Muscle of back (tissue), 11 donors: ENCODE results near the gene ATF4. TPM values are rescaled to one million over a fixed set of nuclear protein-coding genes. Genes with fewer than 3 reads are reported as not detected.

Source experiments
- DNase-seq, 3 donors: peaks; one replicate each; pipeline versions ENCODE4 v3.0.0 to v3.0.0-alpha.2; 2013
- polyA plus RNA-seq, 10 donors: library from polyadenylated mRNA; unstranded; fragments of 120-200 nt; gene quantifications; one replicate each; pipeline ENCODE4 v1.2.1, GENCODE V29; 2013; ENCODE audit not compliant: insufficient read length in 10 of 10

ATF4 gene
- polyA plus RNA-seq, 10 donors: 307 to 351 (median 325) TPM

DNA sequence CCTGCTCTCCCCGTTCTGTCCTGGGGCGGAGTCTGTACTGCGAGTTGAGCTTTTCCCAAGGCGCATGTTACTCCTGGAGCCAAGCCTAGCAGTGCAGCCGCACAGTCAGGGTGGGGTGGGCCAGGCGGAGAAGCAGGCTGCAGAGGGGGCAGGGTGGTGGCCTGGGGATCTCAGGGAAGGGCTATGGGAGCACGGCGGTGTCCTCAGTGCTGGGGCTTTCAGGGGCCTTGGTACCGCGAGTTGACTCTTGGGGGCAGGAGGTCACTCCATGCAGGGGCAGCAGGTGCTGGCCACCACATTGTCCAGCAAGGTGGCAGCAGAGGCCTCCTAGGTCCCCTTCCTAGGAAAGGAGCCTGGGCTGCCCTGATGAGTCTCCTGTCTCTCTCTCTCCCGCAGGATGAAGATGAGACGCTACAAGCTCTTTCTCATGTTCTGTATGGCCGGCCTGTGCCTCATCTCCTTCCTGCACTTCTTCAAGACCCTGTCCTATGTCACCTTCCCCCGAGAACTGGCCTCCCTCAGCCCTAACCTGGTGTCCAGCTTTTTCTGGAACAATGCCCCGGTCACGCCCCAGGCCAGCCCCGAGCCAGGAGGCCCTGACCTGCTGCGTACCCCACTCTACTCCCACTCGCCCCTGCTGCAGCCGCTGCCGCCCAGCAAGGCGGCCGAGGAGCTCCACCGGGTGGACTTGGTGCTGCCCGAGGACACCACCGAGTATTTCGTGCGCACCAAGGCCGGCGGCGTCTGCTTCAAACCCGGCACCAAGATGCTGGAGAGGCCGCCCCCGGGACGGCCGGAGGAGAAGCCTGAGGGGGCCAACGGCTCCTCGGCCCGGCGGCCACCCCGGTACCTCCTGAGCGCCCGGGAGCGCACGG lies 33.2 kb upstream of the ATF4 start:
- peak in 1 of 3 donors; percentile 54 for DNase-seq

DNA sequence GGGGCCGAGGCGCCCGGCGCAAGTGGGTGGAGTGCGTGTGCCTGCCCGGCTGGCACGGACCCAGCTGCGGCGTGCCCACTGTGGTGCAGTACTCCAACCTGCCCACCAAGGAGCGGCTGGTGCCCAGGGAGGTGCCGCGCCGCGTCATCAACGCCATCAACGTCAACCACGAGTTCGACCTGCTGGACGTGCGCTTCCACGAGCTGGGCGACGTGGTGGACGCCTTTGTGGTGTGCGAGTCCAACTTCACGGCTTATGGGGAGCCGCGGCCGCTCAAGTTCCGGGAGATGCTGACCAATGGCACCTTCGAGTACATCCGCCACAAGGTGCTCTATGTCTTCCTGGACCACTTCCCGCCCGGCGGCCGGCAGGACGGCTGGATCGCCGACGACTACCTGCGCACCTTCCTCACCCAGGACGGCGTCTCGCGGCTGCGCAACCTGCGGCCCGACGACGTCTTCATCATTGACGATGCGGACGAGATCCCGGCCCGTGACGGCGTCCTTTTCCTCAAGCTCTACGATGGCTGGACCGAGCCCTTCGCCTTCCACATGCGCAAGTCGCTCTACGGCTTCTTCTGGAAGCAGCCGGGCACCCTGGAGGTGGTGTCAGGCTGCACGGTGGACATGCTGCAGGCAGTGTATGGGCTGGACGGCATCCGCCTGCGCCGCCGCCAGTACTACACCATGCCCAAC lies 32.4 kb upstream of the ATF4 start:
- no peak for DNase-seq

DNA sequence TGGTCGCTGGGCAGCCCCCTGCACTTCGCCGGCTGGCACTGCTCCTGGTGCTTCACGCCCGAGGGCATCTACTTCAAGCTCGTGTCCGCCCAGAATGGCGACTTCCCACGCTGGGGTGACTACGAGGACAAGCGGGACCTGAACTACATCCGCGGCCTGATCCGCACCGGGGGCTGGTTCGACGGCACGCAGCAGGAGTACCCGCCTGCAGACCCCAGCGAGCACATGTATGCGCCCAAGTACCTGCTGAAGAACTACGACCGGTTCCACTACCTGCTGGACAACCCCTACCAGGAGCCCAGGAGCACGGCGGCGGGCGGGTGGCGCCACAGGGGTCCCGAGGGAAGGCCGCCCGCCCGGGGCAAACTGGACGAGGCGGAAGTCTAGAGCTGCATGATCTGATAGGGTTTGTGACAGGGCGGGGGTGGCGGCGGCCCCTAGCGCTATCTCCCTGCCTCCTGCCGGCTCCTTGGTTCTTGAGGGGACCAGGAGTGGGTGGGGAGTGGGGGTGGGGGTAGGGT lies 31.7 kb upstream of the ATF4 start:
- DNase-seq: no peak

DNA sequence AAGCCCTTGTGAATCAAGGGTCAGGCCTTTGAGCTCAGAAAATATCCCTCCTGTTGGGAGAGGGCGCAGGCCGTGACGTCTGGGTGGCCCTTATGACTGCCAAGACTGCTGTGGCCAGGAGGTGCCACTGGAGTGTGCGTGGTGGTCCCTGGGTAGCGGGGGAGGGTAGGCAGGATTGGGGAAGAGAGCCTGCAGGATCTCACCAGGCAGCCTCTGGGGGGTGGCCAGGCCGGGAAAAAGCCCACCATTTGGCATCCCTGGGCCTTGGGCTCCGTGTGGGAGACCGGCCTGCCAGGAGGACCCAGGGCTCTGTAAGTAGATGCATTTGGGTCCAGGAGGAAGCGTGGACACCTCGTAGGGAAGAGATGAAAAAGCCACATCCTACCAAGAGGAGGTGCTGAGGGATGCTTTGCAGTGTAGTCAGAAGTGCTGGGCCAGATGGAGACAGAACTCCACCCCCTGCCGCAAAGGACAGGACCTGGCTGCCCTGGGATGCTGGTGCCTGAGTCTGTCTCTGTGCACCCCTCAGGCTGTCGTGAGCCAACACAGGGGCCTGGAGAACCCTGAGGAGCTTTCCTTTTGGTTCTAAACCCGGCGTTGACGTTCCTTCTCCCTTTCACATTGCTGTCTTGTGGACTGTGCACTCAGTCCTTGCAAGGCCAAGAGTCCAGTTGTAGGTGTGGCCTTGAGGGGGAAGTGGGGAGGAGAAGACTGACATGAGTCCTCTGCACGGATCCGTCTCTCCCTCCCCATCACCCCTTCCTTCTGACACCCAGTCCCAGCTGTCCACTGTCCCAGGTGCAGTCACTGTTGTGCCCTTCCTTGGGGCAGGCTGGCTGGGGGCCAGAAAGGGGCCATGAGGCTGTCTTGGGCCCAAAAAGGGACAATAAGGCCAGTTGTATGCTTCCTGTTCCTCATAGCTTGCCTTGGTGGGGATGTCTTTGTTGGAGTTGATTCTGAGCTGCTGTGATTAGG lies 31.0 kb upstream of the ATF4 start:
- DNase-seq: no peak

DNA sequence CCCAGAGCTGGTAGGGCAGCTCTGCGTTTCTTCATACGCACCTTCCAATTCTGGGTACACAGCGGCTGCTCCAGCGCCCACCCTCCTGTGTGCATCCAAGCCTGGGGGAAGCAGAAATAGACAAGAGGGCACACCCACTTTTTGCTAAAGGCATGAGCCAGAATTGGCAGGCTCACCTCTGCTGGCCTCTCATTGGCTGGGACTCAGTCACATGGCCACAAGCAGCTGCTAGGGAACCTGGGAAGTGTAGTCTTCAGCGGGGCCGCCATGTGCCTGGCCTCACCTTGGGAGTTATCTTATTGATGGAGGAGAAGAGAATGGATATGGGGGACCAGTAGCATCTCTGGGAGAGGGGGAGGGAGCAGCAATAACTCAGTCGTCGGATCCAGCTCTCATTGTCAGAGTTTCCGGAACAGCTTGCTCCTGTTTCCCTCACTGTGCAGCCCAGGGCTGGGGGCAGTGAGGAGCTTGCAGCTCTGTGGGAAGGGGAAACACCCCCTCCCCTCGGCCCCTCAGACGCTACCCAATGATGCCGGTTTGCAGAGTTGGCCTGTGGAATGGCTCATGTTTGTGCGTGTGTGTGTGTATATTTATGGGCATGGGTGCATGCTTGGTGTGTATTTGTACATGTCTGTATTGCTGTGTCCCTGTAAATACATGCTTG lies 30.1 kb upstream of the ATF4 start:
- peak; percentile 48 to 85 (median 66) for DNase-seq

DNA sequence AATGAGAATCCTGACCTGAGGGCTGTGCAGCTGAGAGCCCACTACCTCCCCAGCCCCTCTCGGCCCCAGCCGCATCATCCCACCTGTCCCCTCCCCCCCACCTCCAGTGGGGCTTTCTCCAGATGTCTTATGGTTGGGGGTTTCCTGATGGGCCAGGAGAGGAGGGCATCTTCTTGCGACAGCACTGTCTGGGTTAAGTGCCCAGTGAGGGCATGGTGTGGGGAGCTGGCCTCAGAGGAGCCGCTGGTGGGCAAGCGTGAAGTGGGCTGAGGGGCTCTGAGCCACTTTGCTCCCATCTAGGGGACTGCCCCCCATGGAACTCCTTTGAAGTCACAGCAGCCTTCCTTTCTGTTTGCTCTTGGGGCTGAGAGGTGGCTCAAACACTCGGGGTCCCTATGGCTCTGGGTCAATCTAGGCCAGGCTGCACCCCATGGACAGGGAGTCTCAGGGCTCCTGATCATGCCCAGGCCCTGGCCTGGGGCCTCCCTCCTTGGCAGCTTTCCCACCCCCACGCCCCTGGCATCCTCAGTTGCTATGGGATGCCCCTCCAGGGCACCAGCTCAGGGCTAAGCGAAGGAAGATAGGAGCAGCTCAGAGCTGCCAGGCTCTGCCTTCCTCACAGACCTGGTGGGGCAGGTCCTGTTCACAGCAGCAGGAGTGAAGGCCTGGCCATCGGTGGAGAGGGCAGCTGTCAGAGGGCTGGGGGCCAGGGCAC lies 29.2 kb upstream of the ATF4 start:
- no peak for DNase-seq

DNA sequence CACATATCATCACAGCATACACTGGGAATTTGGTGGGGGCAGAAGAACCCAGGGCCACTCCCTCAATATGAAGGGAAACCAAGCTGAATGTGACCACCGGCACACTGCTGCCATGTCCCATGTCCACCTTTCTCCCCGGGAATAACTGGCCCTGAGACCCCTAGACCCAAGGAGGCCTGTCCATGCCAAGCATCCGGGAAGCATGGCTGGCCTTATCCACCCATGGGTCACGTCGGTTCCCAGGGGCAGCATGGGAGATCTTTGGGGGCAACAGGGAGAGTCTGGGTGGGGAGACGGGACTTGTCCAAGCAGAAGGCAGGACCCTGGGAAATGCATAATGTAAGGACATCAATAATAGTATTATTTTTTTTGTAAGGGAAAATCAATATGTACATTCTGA lies 28.7 kb upstream of the ATF4 start:
- no peak for DNase-seq

DNA sequence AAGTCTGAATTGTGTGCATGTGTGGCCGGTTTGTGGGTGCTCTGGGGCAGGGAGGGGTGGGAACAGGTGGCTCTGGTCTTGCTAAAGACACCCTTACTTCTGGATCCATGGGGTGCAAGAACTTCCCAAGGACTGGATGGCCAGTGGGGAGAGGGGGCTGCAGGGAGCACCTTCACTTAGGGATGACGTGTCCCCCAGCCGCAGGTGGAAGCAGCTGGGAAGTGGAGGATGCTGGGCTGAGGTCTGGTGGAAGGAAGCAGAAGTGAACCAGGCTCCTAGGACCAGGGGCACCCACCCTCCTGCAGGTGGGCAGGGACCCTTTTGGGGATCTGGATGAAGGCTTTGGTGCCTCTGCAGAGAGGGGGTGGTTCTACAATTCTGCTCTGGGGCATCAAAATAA lies 28.2 kb upstream of the ATF4 start:
- DNase-seq: no peak

DNA sequence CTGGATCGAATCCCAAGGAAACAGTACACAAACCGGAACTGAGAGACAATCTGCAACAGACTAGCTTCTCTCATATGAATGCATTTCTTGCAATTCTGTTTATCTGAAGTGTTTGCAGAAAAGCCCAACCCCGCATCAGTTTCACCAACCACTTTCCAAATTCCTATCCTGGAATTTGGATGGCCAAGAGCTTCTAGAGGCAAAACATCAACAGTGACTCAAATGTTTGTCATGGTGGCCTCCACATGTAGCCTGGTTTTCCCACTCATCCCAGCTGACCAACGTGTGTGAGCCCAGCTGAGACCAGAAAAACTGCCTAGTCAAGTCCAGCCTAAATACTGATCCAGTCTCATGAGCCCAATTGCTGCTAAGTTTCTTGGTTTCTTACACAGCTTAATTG lies 26.6 kb upstream of the ATF4 start:
- DNase-seq: no peak

DNA sequence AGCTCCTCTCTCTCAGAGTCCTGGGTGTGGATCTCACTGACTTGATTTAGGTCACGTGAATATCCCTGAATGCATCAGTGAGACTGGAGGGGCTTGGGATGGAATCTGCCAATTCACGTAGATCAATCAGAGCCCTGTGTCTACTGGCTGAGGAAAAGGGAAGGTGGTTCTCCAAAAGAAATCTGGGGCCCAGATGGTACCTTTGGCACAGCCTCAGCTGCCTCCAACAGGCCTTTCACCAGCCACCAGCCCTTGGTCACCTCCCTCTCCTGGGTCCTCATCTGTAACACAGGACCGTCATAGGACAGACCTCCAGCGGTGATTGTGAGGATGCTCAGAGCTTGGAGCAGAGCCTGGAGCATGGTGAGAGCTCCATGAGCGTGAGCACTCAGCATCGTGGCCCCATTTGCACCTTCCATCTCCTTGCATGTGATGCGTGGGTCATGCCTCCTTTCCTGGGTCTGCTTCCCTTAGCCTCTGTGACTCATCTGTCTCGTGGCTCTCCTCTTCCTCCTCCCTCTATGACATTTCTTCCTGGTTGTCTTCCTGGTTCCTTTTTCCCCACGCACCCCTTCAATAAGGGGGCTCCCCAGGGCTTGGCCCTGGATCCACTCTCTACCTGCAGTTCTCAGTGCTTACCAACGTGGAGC lies 25.8 kb upstream of the ATF4 start:
- no peak for DNase-seq

DNA sequence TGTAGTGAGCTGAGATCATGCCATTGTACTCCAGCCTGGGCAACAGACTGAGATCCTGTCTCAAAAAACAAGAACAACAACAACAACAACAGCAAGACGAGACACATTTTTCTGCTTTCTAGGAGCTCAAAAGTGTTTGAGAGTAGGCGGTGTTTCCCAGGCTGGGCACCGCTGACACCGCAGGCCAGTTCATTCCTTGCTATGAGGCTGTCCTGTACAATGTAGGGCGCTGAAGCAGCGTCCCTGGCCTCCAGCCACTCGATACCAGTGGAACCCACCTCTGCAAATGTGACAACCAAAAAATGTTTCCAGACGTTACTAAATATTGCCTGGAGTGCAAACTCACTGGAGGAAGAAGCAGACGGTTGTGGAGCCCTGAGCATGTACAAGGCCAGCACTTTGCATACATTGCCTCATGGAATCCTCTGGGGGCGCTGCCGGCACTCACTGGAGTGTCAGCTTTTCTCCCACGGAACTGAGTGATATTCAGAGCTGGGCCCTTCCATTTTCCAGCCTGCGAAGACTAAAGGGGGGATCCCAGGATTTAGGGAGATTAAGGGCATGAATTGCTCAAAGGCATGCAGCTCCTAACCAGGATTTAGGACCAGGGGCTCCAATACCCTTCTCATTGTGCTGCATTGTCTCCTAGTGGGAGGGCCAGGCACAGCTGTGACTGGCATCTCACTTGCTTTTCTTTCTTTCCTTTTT lies 24.1 kb upstream of the ATF4 start:
- DNase-seq: peak; percentile 40 to 84 (median 68)

DNA sequence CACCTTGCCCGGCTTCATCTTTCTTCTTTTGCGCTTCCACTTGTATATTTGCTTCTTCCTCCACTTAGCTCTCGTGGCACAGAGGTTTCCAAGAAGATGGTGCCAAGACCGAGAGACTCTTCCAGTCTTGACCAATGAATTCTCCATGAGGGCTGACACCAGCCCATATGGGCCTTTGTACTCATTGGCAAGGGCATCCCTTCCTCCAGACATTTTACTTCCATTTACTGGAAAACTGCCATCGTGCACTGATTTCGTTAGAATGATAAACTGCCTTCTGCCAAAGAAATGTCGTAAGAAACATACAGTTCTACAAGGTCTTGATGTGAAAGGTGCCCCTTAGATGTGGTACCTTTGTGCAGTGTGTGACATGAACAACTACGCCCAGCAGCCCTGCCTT lies 22.9 kb upstream of the ATF4 start:
- DNase-seq: no peak

DNA sequence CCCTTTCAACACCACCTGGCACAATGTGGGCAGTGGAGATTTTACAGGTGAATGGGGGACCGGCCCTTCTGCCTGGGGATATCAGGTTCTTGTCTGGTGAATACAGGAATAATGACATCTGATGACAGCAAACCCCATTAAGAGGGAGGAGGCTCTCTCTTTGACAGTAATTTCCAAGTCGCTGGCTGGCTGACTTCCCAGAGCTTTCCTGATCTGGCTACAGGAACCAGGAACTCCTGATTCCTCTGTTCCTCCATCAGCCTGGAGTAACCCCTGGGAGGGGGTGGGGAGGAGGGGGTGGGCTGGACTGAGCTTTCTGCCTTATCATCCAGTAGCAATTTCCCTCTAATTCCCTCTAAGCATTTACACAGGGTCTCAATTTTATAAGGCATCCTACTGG lies 22.0 kb upstream of the ATF4 start:
- DNase-seq: no peak

DNA sequence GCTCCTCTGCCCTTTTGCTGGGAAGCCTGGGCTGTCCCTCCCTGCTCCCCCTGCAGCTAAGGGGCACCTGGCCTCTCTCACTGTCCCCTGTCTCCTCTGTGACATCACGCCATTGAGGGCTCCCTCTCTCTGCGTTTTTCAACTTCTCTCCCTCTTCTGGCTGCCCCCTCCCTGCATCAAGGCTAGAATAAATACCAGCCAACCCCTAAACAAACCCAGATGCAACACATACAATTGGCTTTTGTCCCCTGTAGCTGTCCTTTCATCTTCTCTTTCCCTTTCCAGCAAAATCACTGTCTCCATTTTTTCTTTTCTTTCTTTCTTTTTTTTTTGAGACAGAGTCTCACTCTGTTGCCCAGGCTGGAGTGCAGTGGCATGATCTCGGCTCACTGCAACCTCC lies 21.6 kb upstream of the ATF4 start:
- no peak for DNase-seq

DNA sequence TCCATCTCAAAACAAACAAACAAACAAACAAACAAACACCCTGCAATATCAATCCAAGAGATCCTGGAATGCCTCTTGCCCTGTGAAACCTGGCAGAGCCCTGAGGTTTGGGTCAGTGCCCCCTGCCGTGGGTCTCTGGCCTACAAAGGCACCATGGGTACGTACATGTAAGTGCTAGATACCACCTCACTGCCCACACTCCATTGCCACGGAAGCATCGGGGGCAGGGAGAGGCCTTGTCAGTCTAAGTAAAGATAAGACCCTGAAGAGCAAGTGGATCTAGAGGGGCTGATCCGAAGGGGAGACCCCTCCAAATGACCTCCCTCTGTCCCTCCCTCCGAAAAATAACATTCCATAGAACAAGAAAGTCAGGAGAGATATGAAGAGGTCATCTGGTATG lies 20.3 kb upstream of the ATF4 start:
- no peak for DNase-seq

DNA sequence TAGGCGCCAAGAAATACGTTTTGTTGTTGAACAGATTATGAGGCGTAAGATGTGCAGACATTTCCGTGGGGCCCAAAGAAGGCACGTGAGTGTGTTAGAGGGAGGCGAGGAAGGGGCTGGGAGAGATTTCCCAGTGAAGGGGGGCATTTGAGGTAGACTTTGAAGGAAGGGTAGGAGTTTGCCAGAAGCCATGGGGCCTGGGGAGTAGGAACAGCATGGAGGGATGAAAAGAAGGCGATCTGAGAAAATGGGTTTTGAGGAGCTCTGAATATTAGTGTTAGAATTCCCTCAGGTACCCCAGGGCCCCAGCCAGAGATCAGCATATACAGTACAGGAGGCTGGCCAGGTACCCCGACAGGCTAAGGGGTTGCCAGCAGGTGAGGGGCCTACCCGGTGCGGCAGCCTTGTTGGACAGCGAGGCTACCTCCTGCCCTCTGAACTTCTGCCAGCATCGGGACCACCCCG lies 18.7 kb upstream of the ATF4 start:
- peak in 1 of 3 donors; percentile 41 for DNase-seq

DNA sequence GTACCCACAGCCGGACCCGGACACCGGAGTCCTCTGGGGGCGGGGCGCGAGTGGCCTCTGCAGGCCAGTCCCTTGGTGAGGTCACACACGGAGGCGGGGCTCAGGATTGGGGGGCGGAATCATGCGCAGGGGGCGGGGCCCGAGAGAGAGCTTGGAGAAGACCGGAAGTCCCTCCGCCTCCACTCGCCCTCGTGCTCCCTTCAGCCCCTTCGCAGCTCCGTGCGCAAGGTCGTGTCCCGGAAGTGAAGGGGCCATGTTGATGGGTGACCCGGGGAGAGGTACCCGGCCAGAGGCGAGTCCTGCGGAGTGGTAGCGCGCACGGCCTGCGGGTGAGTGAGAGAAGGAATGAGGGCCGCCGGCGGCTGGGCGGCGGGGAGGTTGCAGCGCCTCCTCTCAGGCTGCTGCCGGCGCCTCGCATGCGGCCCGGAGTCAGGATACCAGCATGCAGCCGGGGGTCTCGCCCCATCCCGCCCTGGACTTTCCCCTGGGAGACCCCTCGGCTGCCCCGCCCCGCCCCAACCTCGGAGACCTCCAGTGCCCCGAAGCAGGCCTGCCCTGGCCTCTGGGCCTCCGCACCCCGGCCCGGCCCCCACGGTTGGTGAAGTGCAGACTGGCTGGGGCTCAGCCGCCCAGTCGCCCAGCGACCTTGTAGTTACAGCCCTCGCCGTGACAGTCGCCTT lies 18.1 kb upstream of the ATF4 start, which contains the start of gene MIEF1:
MIEF1 (plus strand) TSS at position 182 of the 680 bp plus-strand sequence. CDS start 9,005 bp downstream, outside the sequence.
- DNase-seq: peak; percentile 95 to 98 (median 97)

DNA sequence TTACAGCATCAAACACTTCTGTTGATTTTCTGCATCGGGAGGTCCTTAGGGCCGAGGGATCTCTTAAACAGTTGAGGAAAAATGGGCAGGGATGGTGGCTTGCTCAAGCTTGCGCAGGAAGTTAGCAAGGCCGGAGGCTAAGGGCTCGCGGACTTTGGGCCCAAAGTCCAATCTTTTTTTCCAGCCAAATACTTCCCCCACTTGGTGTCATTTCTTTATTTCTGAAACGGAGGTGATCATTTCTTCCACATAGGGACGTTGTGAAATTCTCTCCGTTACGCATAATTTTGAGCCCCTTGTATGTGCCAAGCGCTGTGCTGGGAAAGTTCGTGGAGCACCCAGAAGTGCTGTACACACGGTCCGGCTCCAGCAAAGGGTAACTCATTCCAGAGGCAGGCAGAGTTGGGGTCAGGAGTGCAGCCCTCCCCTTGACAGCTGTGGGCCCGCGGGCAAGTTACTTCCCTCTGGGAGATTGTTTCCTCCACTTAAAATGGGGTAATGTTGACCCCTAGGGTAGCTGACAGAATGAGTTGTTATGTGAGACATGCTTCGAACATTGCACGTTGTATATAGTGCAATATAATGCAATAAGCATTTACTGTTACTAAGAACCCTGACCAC lies 17.5 kb upstream of the ATF4 start:
- DNase-seq: no peak
